NCI-H524 (cell line): ENCODE results near the gene KIF5A.
A peak's percentile ranks its signal among the peaks of the same experiment; 100 is the strongest.

ENCODE experiments used
- DNase-seq, 2 experiments: peaks; one replicate each; lab custom pipeline; 2025; lab: John Stamatoyannopoulos, UW

KIF5A gene

DNA sequence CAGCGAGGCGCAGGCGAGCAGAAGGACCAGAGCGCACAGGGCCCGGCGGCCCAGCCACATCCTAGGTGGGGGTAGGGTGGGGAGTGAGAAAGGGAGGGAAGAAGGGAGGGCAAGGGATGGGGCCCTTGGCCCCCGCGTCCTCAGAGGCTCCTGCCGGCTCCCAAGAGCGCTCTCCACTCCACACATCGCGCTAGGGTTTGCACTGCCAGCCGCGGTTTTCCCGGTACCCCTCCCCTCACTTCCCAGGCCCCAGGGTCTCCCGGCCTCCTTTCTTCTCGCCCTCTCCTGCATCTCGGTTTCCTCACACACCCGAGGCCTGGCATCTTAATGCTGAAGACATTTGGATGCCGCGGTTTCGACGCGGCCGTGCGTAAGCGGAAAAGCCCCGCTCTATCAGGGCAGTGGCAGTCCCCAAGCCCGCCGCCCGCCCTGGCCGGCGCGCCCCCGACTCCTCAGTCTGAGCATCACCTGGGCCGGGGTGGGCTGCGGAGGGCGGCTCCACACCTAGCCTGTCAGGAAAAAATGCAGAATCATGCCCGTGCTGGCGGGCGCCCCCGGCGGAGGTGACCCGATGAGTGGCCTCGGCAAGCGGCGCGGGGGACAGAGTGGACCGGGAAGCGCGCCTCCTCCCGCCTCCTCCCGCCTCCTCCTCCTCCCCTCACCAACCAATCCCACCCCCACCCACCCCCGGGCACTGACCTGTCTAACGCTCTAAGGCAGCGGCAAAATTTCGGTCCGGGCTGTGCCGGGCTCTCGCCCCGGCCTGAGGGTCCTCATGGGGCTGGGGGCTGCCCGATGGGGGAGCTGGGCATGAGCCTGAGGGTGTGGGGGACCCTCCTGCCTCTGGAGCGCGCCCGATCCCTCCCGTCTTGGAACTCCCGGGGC lies 82.5 kb downstream of the KIF5A start:
- peak in 1 of 2 experiments; percentile 58 for DNase-seq

- peak; percentile 49 to 72 for DNase-seq
These were observed 83.4 kb downstream of the KIF5A start, which contains the start of gene B4GALNT1 for GRCh38 chr12:57632958-57633840. Gene B4GALNT1 (minus strand): TSS chr12:57633201. CDS start chr12:57632132, 1,069 bp downstream.
